HL-60 (cell line): ENCODE measurements around the gene EFHC2.

Source experiments
- CTCF ChIP-seq: IDR thresholded peaks from one replicate; pipeline ENCODE4 v1.5.1; 2011; ENCODE audit warnings: low read length, control low read depth, inconsistent platforms; ENCODE audit not compliant: insufficient read depth
- SPI1 ChIP-seq: IDR thresholded peaks from 2 replicates; pipeline ENCODE4 v1.6.1; 2012; ENCODE audit warnings: low read depth, mild to moderate bottlenecking, borderline replicate concordance

DNA sequence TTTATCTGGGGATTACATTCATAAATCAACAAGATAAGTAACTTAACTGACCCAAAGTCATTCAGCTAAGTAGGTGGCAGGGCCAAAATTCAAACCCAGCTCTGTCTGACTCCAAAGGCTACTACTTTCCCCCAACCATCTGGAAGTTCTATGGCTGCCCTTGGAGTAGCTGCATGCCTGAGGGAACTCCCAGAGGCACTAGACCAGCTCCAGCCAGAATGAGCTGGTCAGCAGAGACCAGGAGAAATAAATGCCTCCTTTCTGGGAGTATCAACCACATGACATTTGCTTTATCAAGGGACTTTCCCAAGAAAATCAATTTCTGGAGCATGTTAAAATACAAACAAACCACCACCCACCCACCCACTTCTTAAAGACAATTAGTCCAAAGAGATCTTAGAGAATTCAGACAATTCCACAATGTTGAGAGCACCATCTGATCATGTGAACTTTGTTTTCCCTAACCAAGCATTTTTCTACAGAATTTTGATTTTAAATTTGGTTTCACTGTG, 180.5 kb downstream of the EFHC2 start:
- TF ChIP-seq SPI1 (no peak), CTCF (no peak)
